Vagina (tissue), 2 donors: ENCODE measurements around the gene RNF11. TPM values are rescaled to one million over a fixed set of nuclear protein-coding genes. Genes with fewer than 3 reads are reported as not detected.
A peak's percentile ranks its signal among the peaks of the same experiment; 100 is the strongest.

Experiments
- DNase-seq, 2 donors: peaks; one replicate each; pipeline ENCODE4 v3.0.0-alpha.2; 2017; ENCODE audit errors: extremely low spot score in 2 of 2
- H3K27ac ChIP-seq: fragments of 200-600 bp; sonication (generic); one replicate; pipeline ENCODE4 v1.5.1; 2019
- H3K27me3 ChIP-seq: fragments of 200-600 bp; sonication (generic); one replicate; pipeline ENCODE4 v1.5.1; 2019
- H3K36me3 ChIP-seq, 2 donors: fragments of 200-600 bp; sonication (generic); one replicate each; pipeline ENCODE4 v1.5.1; 2017 to 2019
- H3K4me1 ChIP-seq: fragments of 200-600 bp; sonication (generic); one replicate; pipeline ENCODE4 v1.5.1; 2019
- H3K4me3 ChIP-seq, 2 donors: fragments of 200-600 bp; sonication (generic); 1 replicate in 1 of 2; 2 replicates in 1 of 2; pipeline ENCODE4 v1.5.1; 2016 to 2019
- H3K9me3 ChIP-seq: fragments of 200-600 bp; sonication (generic); one replicate; pipeline ENCODE4 v1.5.1; 2019
- CTCF ChIP-seq, 3 experiments: fragments of 450-650 bp in 2 of 3; fragments of 200-600 bp in 1 of 3; sonication (generic) in 1 of 3; IDR thresholded peaks; one replicate each; pipeline ENCODE4 v1.5.1; 2017 to 2019; ENCODE audit warnings: antibody characterized with exemption in 3 of 3, mild to moderate bottlenecking in 2 of 3, moderate library complexity in 2 of 3
- POLR2A ChIP-seq, 2 donors: fragments of 450-650 bp; IDR thresholded peaks; one replicate each; pipeline ENCODE4 v1.6.1; 2017; ENCODE audit warnings: antibody characterized with exemption in 2 of 2, mild to moderate bottlenecking in 2 of 2, moderate library complexity in 2 of 2
- POLR2AphosphoS5 ChIP-seq, 2 donors: sonication (generic); formaldehyde crosslinking; IDR thresholded peaks; one replicate each; pipeline ENCODE4 v1.9.0; 2017; ENCODE audit warnings: antibody characterized with exemption in 2 of 2, mild to moderate bottlenecking in 2 of 2, low read depth in 1 of 2; ENCODE audit not compliant: insufficient read depth in 1 of 2
- intact Hi-C: fragments of 100-400 bp; cut with DNase I; formaldehyde crosslinking; loops from one replicate; pipeline ENCODE4 v1.15.1; 2023
- total RNA-seq: library from RNA; depleted of rRNA; stranded (reverse); fragments of >200 nt; gene quantifications from one replicate; pipeline ENCODE4 v1.2.3, GENCODE V29; 2016

The RNF11 gene
- total RNA-seq, 1 donor from 2014 or later: 73.9 TPM

- no peaks in the 10 kb centered on the region for H3K27me3 ChIP-seq
- H3K36me3 ChIP-seq: no peaks in the 10 kb centered on the region
- H3K9me3 ChIP-seq: no peaks in the 10 kb centered on the region
- H3K4me1 ChIP-seq: peaks cover 26% of the 10 kb centered on the region
- H3K27ac ChIP-seq: no peak overlapping the region
- no peak overlapping the region for H3K4me3 ChIP-seq
- no peak for DNase-seq
- intact Hi-C loops: no loop called here
- TF ChIP-seq POLR2A (IDR thresholded peaks at IDR 0.05) (no peak), CTCF (IDR thresholded peaks at IDR 0.05) (no peak), POLR2AphosphoS5 (IDR thresholded peaks at IDR 0.05; ENCODE audit: insufficient read depth in 1 of 2, low read depth in 1 of 2) (no peak)
Measured at GRCh38 chr1:51301152-51301843, 65.2 kb downstream of the RNF11 start.

GRCh38 chr1:51301844-51302162 lies 65.7 kb downstream of the RNF11 start:
- DNase-seq: no peak
- no peak overlapping the region for H3K27ac ChIP-seq
- no peaks in the 10 kb centered on the region for H3K27me3 ChIP-seq
- intact Hi-C loops: no loop called here
- H3K4me3 ChIP-seq: no peak overlapping the region
- H3K9me3 ChIP-seq: no peaks in the 10 kb centered on the region
- peaks cover 21% of the 10 kb centered on the region for H3K4me1 ChIP-seq
- TF ChIP-seq POLR2AphosphoS5 (IDR thresholded peaks at IDR 0.05; ENCODE audit: insufficient read depth in 1 of 2, low read depth in 1 of 2) (no peak), POLR2A (IDR thresholded peaks at IDR 0.05) (no peak), CTCF (IDR thresholded peaks at IDR 0.05) (no peak)
- H3K36me3 ChIP-seq: no peaks in the 10 kb centered on the region

GRCh38 chr1:51302270-51302669 lies 66.2 kb downstream of the RNF11 start:
- peaks cover 16% of the 10 kb centered on the region for H3K4me1 ChIP-seq
- TF ChIP-seq POLR2A (IDR thresholded peaks at IDR 0.05): no peak
- TF ChIP-seq POLR2AphosphoS5 (IDR thresholded peaks at IDR 0.05; ENCODE audit: insufficient read depth in 1 of 2, low read depth in 1 of 2): no peak
- TF ChIP-seq CTCF (IDR thresholded peaks at IDR 0.05): no peak
- intact Hi-C loops: no loop called here
- DNase-seq: peak in 1 of 2 donors; percentile 65
- no peaks in the 10 kb centered on the region for H3K27me3 ChIP-seq
- H3K9me3 ChIP-seq: no peaks in the 10 kb centered on the region
- H3K4me3 ChIP-seq: no peak overlapping the region
- no peaks in the 10 kb centered on the region for H3K36me3 ChIP-seq
- no peak overlapping the region for H3K27ac ChIP-seq

GRCh38 chr1:51302746-51303145 lies 66.7 kb downstream of the RNF11 start:
- no peak for DNase-seq
- intact Hi-C loops: no loop called here
- TF ChIP-seq POLR2AphosphoS5 (IDR thresholded peaks at IDR 0.05; ENCODE audit: insufficient read depth in 1 of 2, low read depth in 1 of 2): no peak
- no peak for TF ChIP-seq POLR2A (IDR thresholded peaks at IDR 0.05)
- TF ChIP-seq CTCF (IDR thresholded peaks at IDR 0.05): no peak
- H3K4me3 ChIP-seq: no peak overlapping the region
- H3K27ac ChIP-seq: no peak overlapping the region
- no peaks in the 10 kb centered on the region for H3K36me3 ChIP-seq
- H3K9me3 ChIP-seq: no peaks in the 10 kb centered on the region
- H3K4me1 ChIP-seq: peaks cover 12% of the 10 kb centered on the region
- H3K27me3 ChIP-seq: no peaks in the 10 kb centered on the region

GRCh38 chr1:51303315-51303714 lies 67.2 kb downstream of the RNF11 start:
- no peaks in the 10 kb centered on the region for H3K27me3 ChIP-seq
- no peak for DNase-seq
- H3K36me3 ChIP-seq: no peaks in the 10 kb centered on the region
- peaks cover 8% of the 10 kb centered on the region for H3K4me1 ChIP-seq
- H3K27ac ChIP-seq: no peak overlapping the region
- no peak overlapping the region for H3K4me3 ChIP-seq
- H3K9me3 ChIP-seq: no peaks in the 10 kb centered on the region
- TF ChIP-seq CTCF (IDR thresholded peaks at IDR 0.05): no peak
- TF ChIP-seq POLR2A (IDR thresholded peaks at IDR 0.05): no peak
- TF ChIP-seq POLR2AphosphoS5 (IDR thresholded peaks at IDR 0.05; ENCODE audit: insufficient read depth in 1 of 2, low read depth in 1 of 2): no peak
- intact Hi-C loops: no loop called here
